A673 (cell line): ENCODE results near the gene CFAP410. TPM values are rescaled to one million over a fixed set of nuclear protein-coding genes. Genes with fewer than 3 reads are reported as not detected.
"Not testable (repeated sequence)": the region's sequence is repeated elsewhere in the genome, so short reads cannot be mapped to it uniquely, and the experiment has no call there.

Source experiments
- BruUV-seq: library from RNA; stranded (reverse); fragments of 400-500 nt; replicated peaks from 2 replicates; lab custom pipeline; 2021; lab: Mats Ljungman, UMichigan
- CTCF ChIA-PET: fragments of 300-600 bp; sonication (Branson Sonifier 250); formaldehyde crosslinking; loops from one replicate; lab custom pipeline; 2022; ENCODE audit warnings: antibody characterized with exemption; lab: Charles Lee
- POLR2A ChIA-PET: fragments of 300-600 bp; sonication (Branson Sonifier 250); formaldehyde crosslinking; loops from one replicate; lab custom pipeline; 2022; ENCODE audit warnings: antibody characterized with exemption; ENCODE audit not compliant: low non-redundant PET; lab: Charles Lee
- DNase-seq: peaks from one replicate; pipeline ENCODE4 v3.0.0-alpha.2; 2015; ENCODE audit warnings: low spot score
- H3K27ac ChIP-seq: fragments of 200-600 bp; sonication (generic); 2 replicates; pipeline ENCODE4 v1.5.1; 2016; ENCODE audit warnings: mixed run types, low read depth, mild to moderate bottlenecking, mixed read lengths, antibody characterized with exemption, low read length; ENCODE audit not compliant: poor library complexity, severe bottlenecking
- H3K27me3 ChIP-seq: fragments of 200-600 bp; sonication (generic); replicated peaks from 2 replicates; pipeline ENCODE4 v1.6.1; 2017; ENCODE audit warnings: mixed run types, low read depth, mild to moderate bottlenecking, mixed read lengths, antibody characterized with exemption, low read length; ENCODE audit not compliant: insufficient read depth, poor library complexity
- H3K36me3 ChIP-seq: fragments of 200-600 bp; sonication (generic); 2 replicates; pipeline ENCODE4 v1.6.1; 2016; ENCODE audit warnings: mixed run types, mild to moderate bottlenecking, mixed read lengths, antibody characterized with exemption, low read length; ENCODE audit not compliant: insufficient read depth, poor library complexity, severe bottlenecking
- H3K4me1 ChIP-seq: fragments of 200-600 bp; sonication (generic); 2 replicates; pipeline ENCODE4 v1.6.1; 2017; ENCODE audit warnings: mixed run types, mild to moderate bottlenecking, mixed read lengths, antibody characterized with exemption, low read length; ENCODE audit not compliant: insufficient read depth, poor library complexity, severe bottlenecking
- H3K4me3 ChIP-seq: fragments of 200-600 bp; sonication (generic); 2 replicates; pipeline ENCODE4 v1.5.1; 2016; ENCODE audit warnings: low read depth, mixed run types, mild to moderate bottlenecking, mixed read lengths, low read length; ENCODE audit not compliant: poor library complexity, severe bottlenecking
- H3K9me3 ChIP-seq: fragments of 200-600 bp; sonication (generic); 2 replicates; pipeline ENCODE4 v1.6.1; 2016; ENCODE audit warnings: mixed run types, low read depth, mild to moderate bottlenecking, mixed read lengths, antibody characterized with exemption, low read length; ENCODE audit not compliant: poor library complexity, severe bottlenecking
- CTCF ChIP-seq: fragments of 300-800, 200-600 bp; sonication (generic); conservative IDR thresholded peaks from 2 replicates; pipeline ENCODE4 v1.5.1; 2017; ENCODE audit warnings: low read depth, mild to moderate bottlenecking, antibody characterized with exemption, low read length, moderate library complexity, mixed read lengths
- EZH2 ChIP-seq: fragments of 200-600 bp; sonication (generic); IDR thresholded peaks from 2 replicates; pipeline ENCODE4 v1.6.1; 2017; ENCODE audit warnings: borderline replicate concordance, low read depth, mild to moderate bottlenecking, mixed read lengths, antibody characterized with exemption, low read length; ENCODE audit not compliant: poor library complexity, severe bottlenecking
- intact Hi-C: fragments of 100-400 bp; cut with micrococcal nuclease; formaldehyde crosslinking; loops from one replicate; pipeline ENCODE4 v1.10.0; 2022; ENCODE audit not compliant: unreplicated experiment
- total RNA-seq: library from RNA; stranded (reverse); gene quantifications from 2 replicates; pipeline ENCODE4 v1.2.3, GENCODE V29; 2021

The CFAP410 gene
- total RNA-seq, 1 experiment from 2014 or later = 14.0 TPM

- H3K9me3 ChIP-seq = no peaks in the 10 kb centered on the region
- H3K36me3 ChIP-seq = no peaks in the 10 kb centered on the region
- ChIA-PET CTCF (no interaction called here), POLR2A (no interaction called here)
- peaks cover 17% of the 10 kb centered on the region for H3K27me3 ChIP-seq
- no peak for DNase-seq
- no peak for TF ChIP-seq EZH2
- TF ChIP-seq CTCF = no peak
- H3K4me3 ChIP-seq = no peak overlapping the region
- BruUV-seq = no TSS peak
- intact Hi-C loops = no loop called here
- H3K27ac ChIP-seq = no peak overlapping the region
- no peaks in the 10 kb centered on the region for H3K4me1 ChIP-seq
Observed at GRCh38 chr21:44286086-44286715, 53.0 kb downstream of the CFAP410 start.

- no peaks in the 10 kb centered on the region for H3K36me3 ChIP-seq
- TF ChIP-seq CTCF (no peak), EZH2 (no peak)
- H3K27ac ChIP-seq = no peak within 1 kb of the TSS
- no peaks in the 10 kb centered on the region for H3K9me3 ChIP-seq
- peaks cover 17% of the 10 kb centered on the region for H3K27me3 ChIP-seq
- no peak for DNase-seq
- POLR2A ChIA-PET = no interaction called here
- CTCF ChIA-PET = no interaction called here
- no peaks in the 10 kb centered on the region for H3K4me1 ChIP-seq
- intact Hi-C loops = no loop called here
- no TSS peak for BruUV-seq
- H3K4me3 ChIP-seq = no peak within 1 kb of the TSS
Observed at GRCh38 chr21:44285138-44285992, 53.8 kb downstream of the CFAP410 start, which contains the start of gene AIRE. Gene AIRE, plus strand, starts transcription at chr21:44285876. Its CDS starts 131 bp downstream, at chr21:44286007.

- ChIA-PET POLR2A (no interaction called here), CTCF (no interaction called here)
- H3K27me3 ChIP-seq = peaks cover 17% of the 10 kb centered on the region
- H3K27ac ChIP-seq = no peak overlapping the region
- no peak for DNase-seq
- no peaks in the 10 kb centered on the region for H3K36me3 ChIP-seq
- intact Hi-C loops = no loop called here
- no peaks in the 10 kb centered on the region for H3K4me1 ChIP-seq
- BruUV-seq = no TSS peak
- no peak overlapping the region for H3K4me3 ChIP-seq
- TF ChIP-seq EZH2 = no peak
- no peak for TF ChIP-seq CTCF
- no peaks in the 10 kb centered on the region for H3K9me3 ChIP-seq
Observed at GRCh38 chr21:44283948-44284347, 55.2 kb downstream of the CFAP410 start.

- H3K4me3 ChIP-seq, H3K9me3 ChIP-seq, POLR2A ChIA-PET, BruUV-seq, intact Hi-C loops, DNase-seq, H3K27ac ChIP-seq, H3K4me1 ChIP-seq, CTCF ChIA-PET, H3K36me3 ChIP-seq: not testable (repeated sequence)
- peaks cover 17% of the 10 kb centered on the region for H3K27me3 ChIP-seq
Observed at GRCh38 chr21:44283211-44283785, 55.9 kb downstream of the CFAP410 start.
